RWPE1 (cell line): ENCODE measurements around the gene PDE8B.

ENCODE experiments used
- CTCF ChIA-PET: fragments of 350-600 bp; sonication (Branson Sonifier 250); formaldehyde crosslinking; extraction: SDS; loops from one replicate; lab custom pipeline; 2021; lab: Yijun Ruan, JAX
- POLR2A ChIA-PET: fragments of 400-600 bp; formaldehyde crosslinking; extraction: SDS; loops from one replicate; lab custom pipeline; 2020; ENCODE audit warnings: antibody characterized with exemption; ENCODE audit not compliant: low non-redundant PET; lab: Yijun Ruan, JAX
- DNase-seq: peaks from one replicate; pipeline ENCODE4 v3.0.0; 2012; ENCODE audit warnings: low spot score
- H3K27ac ChIP-seq: fragments of 450-650 bp; 2 replicates; pipeline ENCODE4 v1.5.1; 2017
- TF ChIP-seq, protein P1 (sequence below): fragments of 450-650 bp; conservative IDR thresholded peaks from 2 replicates; pipeline ENCODE4 v1.5.1; 2017; ENCODE audit warnings: low read depth, mild to moderate bottlenecking

The PDE8B gene

DNA sequence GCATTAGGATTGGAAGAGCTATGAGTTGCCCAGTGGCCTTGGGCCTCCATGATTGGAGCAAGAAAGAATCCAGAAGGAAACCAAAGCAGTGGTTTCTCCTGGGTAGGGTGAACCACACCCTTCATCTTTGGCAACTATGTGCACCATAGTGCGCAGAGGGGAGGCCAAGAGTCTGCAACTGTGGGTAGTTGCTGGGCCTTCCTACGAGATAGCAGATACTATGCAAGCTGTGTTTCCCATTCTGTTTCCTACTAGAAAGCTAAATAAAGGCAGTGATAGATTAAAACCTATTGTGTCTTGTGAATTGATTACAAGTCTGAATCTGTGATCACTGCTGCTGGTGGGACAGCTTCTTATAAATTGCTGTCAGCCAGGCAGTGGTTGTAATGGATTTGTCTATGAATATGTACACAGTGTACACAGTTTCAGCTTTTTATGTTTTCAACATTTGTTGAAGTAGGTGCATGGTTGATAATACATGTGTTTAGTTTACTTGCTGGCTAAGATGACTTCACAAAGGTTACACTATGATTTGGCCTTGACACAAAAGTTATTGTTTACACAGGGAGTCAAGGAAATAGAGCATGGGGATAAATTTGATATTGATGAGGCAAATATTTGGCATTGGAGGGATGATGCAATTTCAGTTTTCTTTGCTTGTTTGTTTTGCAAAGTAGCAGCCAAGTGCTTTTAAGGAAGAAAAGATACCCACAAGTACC lies 23.7 kb upstream of the PDE8B start:
- CTCF ChIA-PET = interaction anchor here (0.7 to 0.8 kb wide), 2 partner anchors 13 to 43 kb away, joined by 3 read pairs; no protein-coding TSS in a partner anchor
- H3K27ac ChIP-seq = no peak overlapping the region
- no peak for DNase-seq
- POLR2A ChIA-PET = no interaction called here
- TF ChIP-seq, protein P1, sequence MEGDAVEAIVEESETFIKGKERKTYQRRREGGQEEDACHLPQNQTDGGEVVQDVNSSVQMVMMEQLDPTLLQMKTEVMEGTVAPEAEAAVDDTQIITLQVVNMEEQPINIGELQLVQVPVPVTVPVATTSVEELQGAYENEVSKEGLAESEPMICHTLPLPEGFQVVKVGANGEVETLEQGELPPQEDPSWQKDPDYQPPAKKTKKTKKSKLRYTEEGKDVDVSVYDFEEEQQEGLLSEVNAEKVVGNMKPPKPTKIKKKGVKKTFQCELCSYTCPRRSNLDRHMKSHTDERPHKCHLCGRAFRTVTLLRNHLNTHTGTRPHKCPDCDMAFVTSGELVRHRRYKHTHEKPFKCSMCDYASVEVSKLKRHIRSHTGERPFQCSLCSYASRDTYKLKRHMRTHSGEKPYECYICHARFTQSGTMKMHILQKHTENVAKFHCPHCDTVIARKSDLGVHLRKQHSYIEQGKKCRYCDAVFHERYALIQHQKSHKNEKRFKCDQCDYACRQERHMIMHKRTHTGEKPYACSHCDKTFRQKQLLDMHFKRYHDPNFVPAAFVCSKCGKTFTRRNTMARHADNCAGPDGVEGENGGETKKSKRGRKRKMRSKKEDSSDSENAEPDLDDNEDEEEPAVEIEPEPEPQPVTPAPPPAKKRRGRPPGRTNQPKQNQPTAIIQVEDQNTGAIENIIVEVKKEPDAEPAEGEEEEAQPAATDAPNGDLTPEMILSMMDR = no peak

DNA sequence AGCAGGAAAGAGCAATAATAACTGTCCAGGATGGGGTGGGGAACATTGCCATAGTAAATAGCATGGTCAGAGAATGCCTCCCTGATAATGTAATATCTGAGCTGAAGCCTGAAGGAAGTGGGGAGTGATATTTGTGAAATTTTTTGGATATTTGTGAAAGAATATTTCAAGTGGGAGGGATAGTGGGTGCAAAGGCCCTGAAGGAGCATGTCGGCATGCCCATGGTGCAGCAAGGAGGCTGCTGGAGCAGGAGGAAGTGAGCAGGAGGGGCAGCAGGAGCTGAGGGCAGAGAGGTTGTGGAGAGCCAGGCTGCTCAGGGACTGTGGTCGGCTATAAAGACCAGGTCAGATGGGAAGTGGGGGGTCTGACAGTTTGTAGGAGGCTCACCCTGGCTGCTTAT lies 21.1 kb upstream of the PDE8B start:
- H3K27ac ChIP-seq = no peak overlapping the region
- POLR2A ChIA-PET = no interaction called here
- DNase-seq = no peak
- TF ChIP-seq, protein P1 = no peak
- CTCF ChIA-PET = interaction anchor here (0.5 kb wide), 2 partner anchors 45 to 1961 kb away, joined by 3 read pairs; no protein-coding TSS in a partner anchor

DNA sequence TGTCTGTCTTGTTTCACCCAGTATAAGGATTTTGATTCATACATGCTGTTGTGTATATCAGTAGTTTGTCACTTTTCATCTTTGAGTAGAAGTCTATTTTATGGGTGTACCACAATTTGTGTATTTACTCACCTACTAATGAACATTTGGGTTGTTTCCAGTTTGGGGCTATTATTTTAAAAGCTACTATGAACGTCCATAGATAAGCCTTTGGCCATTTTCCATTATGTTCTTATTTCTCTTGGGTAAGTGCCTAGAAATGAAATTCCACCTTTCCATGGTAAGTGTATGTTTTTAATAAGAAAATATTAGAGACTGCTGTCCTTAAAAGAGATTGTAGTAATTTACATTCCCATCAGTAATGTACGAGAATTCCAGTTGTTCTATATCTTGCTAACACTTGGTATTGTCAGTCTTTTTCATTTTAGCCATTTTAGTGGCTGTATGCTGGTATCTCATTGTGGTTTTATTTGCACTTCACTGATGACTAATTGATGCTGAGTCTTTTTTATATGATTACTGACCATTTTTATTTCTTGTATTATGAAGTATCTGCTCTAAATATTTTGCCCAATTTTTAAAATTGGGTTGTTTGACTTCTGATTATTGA lies 17.9 kb upstream of the PDE8B start:
- DNase-seq = no peak
- TF ChIP-seq, protein P1 = no peak
- CTCF ChIA-PET = no interaction called here
- H3K27ac ChIP-seq = no peak overlapping the region
- POLR2A ChIA-PET = no interaction called here

DNA sequence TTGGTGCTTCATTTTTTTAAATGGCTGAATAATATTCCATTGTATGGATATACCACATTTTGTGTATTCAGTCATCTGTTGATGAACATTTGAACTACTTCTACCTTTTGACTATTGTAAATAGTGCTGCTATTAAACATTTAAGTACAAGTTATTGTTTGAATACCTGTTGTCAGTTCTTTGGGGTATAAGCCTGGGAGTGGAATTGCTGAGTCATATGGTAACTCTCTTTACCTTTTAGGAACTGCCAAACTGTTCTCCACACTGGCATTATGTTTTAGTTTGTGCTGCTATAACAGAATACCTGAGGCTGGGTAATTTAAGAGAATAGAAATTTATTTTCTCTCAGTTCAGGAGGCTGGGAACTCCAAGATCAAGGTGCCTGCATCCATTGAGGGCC lies 15.7 kb upstream of the PDE8B start:
- no peak overlapping the region for H3K27ac ChIP-seq
- TF ChIP-seq, protein P1 = no peak
- ChIA-PET POLR2A (no interaction called here), CTCF (no interaction called here)
- DNase-seq = no peak

DNA sequence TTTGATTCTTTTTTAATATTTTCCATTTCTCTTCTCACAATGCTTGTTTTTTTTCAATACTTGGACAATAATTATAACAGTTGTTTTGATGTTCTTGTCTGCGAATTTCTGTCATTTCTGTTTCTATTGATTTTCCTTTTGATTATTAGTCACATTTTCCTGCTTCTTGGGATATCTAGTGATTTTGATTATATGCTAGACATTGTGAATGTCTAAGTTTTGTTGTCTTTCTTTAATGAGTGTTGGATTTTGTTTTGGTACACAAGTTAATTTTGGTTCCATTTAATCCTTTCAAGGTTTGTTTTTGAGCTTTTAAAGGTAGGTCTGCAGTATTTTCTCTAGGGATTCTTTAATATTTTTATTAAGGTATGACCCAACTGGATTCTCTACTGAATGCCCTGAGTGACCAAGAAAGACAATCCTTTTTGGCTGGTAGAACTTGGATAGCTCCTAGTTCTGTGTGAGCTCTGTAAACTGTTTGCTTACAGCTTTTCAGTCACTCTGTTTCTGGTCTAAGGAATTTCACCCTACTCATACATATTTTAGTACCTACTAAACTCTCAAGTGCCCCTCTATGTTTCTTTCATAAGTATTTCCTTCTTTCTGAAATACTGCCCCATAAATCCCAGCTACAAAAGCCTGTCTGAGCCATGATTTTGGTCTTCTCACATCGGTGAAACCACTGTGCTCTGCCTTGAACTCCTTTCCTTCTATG lies 12.5 kb upstream of the PDE8B start:
- TF ChIP-seq, protein P1 = no peak
- no peak overlapping the region for H3K27ac ChIP-seq
- no peak for DNase-seq
- CTCF ChIA-PET = no interaction called here
- POLR2A ChIA-PET = no interaction called here

DNA sequence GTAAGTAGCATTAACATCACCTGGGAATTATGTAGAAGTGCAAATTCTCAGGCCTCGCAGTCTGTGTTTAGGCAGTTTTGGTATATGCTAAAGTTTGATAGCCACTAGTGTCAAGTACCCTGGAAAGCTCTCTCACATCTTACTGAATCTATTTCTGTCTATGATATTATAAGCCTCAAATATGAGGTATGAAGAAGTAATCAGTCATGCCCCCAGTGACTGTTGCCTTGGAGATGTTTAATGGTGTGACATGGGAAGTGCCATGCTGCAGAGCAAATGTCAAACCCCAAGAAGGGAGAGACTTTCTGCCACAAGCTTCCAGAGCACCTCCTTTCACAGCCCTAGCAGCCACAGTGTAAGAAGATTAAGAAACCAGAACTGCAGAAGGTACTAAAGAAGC lies 9.8 kb upstream of the PDE8B start:
- ChIA-PET CTCF (no interaction called here), POLR2A (no interaction called here)
- TF ChIP-seq, protein P1 = no peak
- no peak overlapping the region for H3K27ac ChIP-seq
- no peak for DNase-seq
